Activated CD8-positive, alpha-beta T cell treated with anti-CD3 and anti-CD28 coated beads for 36 hours (primary cell): ENCODE measurements around the gene BLOC1S4. TPM values are rescaled to one million over a fixed set of nuclear protein-coding genes. Genes with fewer than 3 reads are reported as not detected.

Source experiments
- ATAC-seq: fragments of 200-7000 bp; cut with Tn5 transposase; one replicate; pipeline ENCODE4 v1.10.0; 2021; ENCODE audit warnings: mild to moderate bottlenecking, moderate library complexity
- CTCF ChIA-PET: fragments of 350-600 bp; sonication (Branson Sonifier 250); formaldehyde crosslinking; loops from one replicate; lab custom pipeline; 2021; ENCODE audit warnings: antibody characterized with exemption; lab: Charles Lee
- POLR2A ChIA-PET: fragments of 350-600 bp; sonication (Branson Sonifier 250); formaldehyde crosslinking; loops from one replicate; lab custom pipeline; 2021; ENCODE audit warnings: antibody characterized with exemption; lab: Charles Lee
- DNase-seq: peaks from one replicate; pipeline ENCODE4 v3.0.0-alpha.2; 2020
- H3K27ac Mint-ChIP-seq: one replicate; pipeline ENCODE4 v1.8.0; 2021; ENCODE audit warnings: mild to moderate bottlenecking, mixed read lengths
- H3K27me3 Mint-ChIP-seq: one replicate; pipeline ENCODE4 v1.8.0; 2021; ENCODE audit warnings: mixed read lengths
- H3K36me3 Mint-ChIP-seq: one replicate; pipeline ENCODE4 v1.8.0; 2021; ENCODE audit warnings: low read depth, mixed read lengths
- H3K4me1 Mint-ChIP-seq: one replicate; pipeline ENCODE4 v1.8.0; 2021; ENCODE audit warnings: low read depth, mixed read lengths
- H3K4me3 Mint-ChIP-seq: one replicate; pipeline ENCODE4 v1.8.0; 2021; ENCODE audit warnings: mild to moderate bottlenecking, moderate library complexity, mixed read lengths
- H3K9me3 Mint-ChIP-seq: one replicate; pipeline ENCODE4 v1.8.0; 2021; ENCODE audit warnings: mixed read lengths
- CTCF ChIP-seq: fragments of 200-600 bp; IDR thresholded peaks from one replicate; pipeline ENCODE4 v1.8.0; 2022; ENCODE audit warnings: antibody characterized with exemption, mild to moderate bottlenecking
- intact Hi-C: fragments of 100-400 bp; cut with micrococcal nuclease; formaldehyde crosslinking; loops from one replicate; pipeline ENCODE4 v1.10.0; 2022
- total RNA-seq, 2 experiments: library from RNA; stranded (reverse); gene quantifications; one replicate each; pipeline ENCODE4 v1.2.3, GENCODE V29; 2021

Gene BLOC1S4
- total RNA-seq, 2 experiments from 2014 or later, result 19.1 to 21.8 TPM

DNA sequence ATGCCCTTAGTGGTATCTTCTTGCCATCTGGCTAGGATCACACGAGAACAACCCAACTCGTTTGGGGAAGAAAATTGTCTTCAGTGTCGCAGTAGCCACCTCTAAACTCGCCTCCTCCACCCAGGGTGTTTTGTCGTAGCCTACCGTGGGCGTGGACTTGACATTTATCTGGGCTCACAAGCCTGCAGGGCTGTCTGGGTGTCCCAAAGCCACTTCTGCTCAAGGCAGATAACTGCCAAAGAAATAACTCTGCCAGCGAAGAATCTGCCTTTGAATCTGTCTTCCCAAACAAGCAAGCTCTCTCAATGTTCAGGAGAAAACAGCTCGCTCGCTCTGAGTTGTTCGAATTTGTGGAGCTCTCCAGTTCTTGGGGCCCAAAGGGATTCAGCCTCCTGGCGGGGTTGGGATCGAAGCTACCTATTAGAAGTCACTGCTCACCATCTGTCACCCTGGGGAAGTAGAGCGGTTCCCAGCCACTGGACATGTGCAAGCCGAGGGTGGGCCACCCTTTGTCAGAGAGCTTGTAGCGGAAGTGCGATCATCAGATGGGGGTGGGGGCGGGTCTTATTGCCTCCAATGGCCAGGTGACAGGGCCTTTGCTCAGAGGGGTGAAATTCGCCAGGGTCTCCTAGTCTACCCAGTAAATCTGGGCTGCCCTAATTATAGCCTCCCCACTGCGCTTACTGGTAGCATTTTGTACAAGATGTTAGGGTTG lies 14.8 kb downstream of the BLOC1S4 start:
- Mint-ChIP-seq H3K4me1 (peaks cover 5% of the 10 kb centered on the region), H3K4me3 (no peak overlapping the region), H3K27me3 (no peaks in the 10 kb centered on the region), H3K27ac (no peak overlapping the region), H3K9me3 (no peaks in the 10 kb centered on the region), H3K36me3 (no peaks in the 10 kb centered on the region)
- no peak for ATAC-seq
- intact Hi-C loops, result no loop called here
- POLR2A ChIA-PET, result interaction anchor here (1.9 kb wide), 1 partner anchor 15 kb away, joined by 4 read pairs; the partner anchor contains the start of gene BLOC1S4
- DNase-seq, result peak; percentile 40
- CTCF ChIA-PET, result interaction anchor here (1.1 kb wide), 1 partner anchor 143 kb away, joined by 5 read pairs; no protein-coding TSS in a partner anchor
- no peak for TF ChIP-seq CTCF

DNA sequence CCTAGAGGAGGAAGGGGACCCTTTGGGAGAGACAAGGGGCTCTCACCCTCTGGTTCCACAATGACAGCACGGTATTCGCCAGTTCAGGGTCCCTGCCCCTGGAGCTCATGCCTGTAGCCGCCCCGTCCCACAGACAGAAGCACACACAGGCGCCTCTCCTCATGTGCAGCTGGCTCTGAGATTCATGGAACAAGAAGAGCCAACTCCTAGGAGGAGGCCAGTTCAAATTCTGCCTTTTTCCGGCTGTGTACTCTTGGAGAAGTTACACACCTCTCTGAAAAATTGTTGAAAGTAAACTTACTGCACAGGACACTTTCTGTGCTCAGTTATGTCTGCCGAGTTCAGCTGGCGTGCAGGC lies 15.3 kb downstream of the BLOC1S4 start:
- no peak for ATAC-seq
- Mint-ChIP-seq H3K9me3 (no peaks in the 10 kb centered on the region), H3K27ac (no peak overlapping the region), H3K36me3 (no peaks in the 10 kb centered on the region), H3K4me3 (no peak overlapping the region), H3K4me1 (peaks cover 5% of the 10 kb centered on the region), H3K27me3 (no peaks in the 10 kb centered on the region)
- CTCF ChIA-PET, result no interaction called here
- no peak for DNase-seq
- POLR2A ChIA-PET, result interaction anchor here (1.9 kb wide), 1 partner anchor 16 kb away, joined by 4 read pairs; the partner anchor contains the start of gene BLOC1S4
- no peak for TF ChIP-seq CTCF
- intact Hi-C loops, result no loop called here

- ATAC-seq (no peak), DNase-seq (no peak)
- intact Hi-C loops, result no loop called here
- Mint-ChIP-seq H3K4me3 (no peak overlapping the region), H3K4me1 (peaks cover 5% of the 10 kb centered on the region), H3K36me3 (no peaks in the 10 kb centered on the region), H3K27me3 (no peaks in the 10 kb centered on the region), H3K9me3 (no peaks in the 10 kb centered on the region), H3K27ac (no peak overlapping the region)
- TF ChIP-seq CTCF, result no peak
- ChIA-PET POLR2A (no interaction called here), CTCF (no interaction called here)
Observed at GRCh38 chr4:6731780-6732179, 15.8 kb downstream of the BLOC1S4 start.

DNA sequence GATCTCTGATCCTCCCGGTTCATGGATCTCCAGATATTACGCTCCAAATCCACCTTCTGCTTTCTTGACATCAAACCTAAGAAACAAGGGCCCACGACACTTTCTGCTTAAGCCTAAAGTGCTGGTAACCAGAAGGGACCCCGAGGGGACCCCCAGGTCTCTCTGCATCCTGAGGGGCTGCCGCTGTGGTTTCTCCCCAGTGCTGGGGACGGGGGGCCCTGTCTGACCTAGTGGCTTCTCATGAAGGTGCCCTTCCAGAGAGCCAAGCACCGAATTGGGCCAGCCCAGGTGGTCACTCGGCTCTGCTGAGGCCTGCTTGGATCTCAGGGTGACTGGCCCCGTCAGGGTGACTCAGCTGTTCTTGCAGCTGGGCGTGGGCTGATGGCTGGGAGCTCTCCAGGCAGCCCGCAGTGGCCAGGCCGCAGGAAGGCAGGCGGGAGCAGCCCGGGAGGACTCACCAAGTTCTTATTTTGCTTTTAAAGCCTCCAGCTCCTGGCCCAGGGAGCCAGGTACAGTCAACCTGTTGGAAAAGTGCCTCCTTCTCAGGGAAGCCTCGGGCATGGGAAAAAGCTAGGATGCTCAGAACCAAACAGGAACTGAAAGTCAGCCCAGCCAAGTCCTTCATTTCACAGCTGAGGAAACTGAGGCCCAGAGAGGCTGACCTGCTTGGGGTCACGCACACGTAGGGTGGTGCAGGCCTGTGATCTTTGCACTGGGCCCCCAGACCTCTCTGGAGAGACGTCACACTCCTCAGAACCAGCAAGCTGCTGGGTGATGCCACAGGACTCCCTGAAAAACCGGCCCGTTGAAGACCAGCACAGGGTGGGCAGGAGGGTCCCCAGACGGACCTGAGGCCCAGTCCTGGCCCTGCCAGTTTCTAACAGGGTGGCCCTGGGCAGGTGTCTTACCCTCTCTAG lies 16.7 kb downstream of the BLOC1S4 start:
- no peak for TF ChIP-seq CTCF
- Mint-ChIP-seq H3K4me3 (no peak overlapping the region), H3K27me3 (no peaks in the 10 kb centered on the region), H3K4me1 (peaks cover 5% of the 10 kb centered on the region), H3K36me3 (no peaks in the 10 kb centered on the region), H3K27ac (no peak overlapping the region), H3K9me3 (no peaks in the 10 kb centered on the region)
- no peak for DNase-seq
- ATAC-seq, result no peak
- ChIA-PET CTCF (no interaction called here), POLR2A (no interaction called here)
- intact Hi-C loops, result no loop called here
